Measurements from ENCODE around the gene ZKSCAN1.
A peak's percentile ranks its signal among the peaks of the same experiment; 100 is the strongest.
"Not testable (repeated sequence)": the region's sequence is repeated elsewhere in the genome, so short reads cannot be mapped to it uniquely, and the experiment has no call there.

ZKSCAN1 gene

GRCh38 chr7:99975782-99976521, 39.4 kb upstream of the ZKSCAN1 start, which contains the start of gene AZGP1:
Gene AZGP1, minus strand, starts transcription at chr7:99976031. Its CDS starts 11 bp downstream, at chr7:99976020.
- TF ChIP-seq CTCF (IDR thresholded peaks at IDR 0.05; ENCODE audit: poor library complexity, severe bottlenecking) = no peak
- ATAC-seq (ENCODE audit: low read depth) = peak; percentile 18; the same call in 2 of the 3 replicates
- Histone ChIP-seq H3K9me3 (ENCODE audit: severe bottlenecking) (no peaks in the 10 kb centered on the region), H3K4me1 (ENCODE audit: insufficient read depth, poor library complexity, severe bottlenecking) (no peaks in the 10 kb centered on the region), H3K4me3 (ENCODE audit: severe bottlenecking) (no peak within 1 kb of the TSS), H3K27ac (ENCODE audit: poor library complexity, severe bottlenecking) (no peak within 1 kb of the TSS), H3K27me3 (ENCODE audit: insufficient read depth, poor library complexity, severe bottlenecking) (no peaks in the 10 kb centered on the region), H3K36me3 (ENCODE audit: low read depth) (no peaks in the 10 kb centered on the region)
- no peak for DNase-seq (ENCODE audit: low spot score)

GRCh38 chr7:99976626-99977025, 38.8 kb upstream of the ZKSCAN1 start:
- ATAC-seq (ENCODE audit: low read depth) = no peak
- no peak for TF ChIP-seq CTCF (IDR thresholded peaks at IDR 0.05; ENCODE audit: poor library complexity, severe bottlenecking)
- Histone ChIP-seq H3K27ac (ENCODE audit: poor library complexity, severe bottlenecking) (no peak overlapping the region), H3K4me1 (ENCODE audit: insufficient read depth, poor library complexity, severe bottlenecking) (no peaks in the 10 kb centered on the region), H3K4me3 (ENCODE audit: severe bottlenecking) (no peak overlapping the region), H3K36me3 (ENCODE audit: low read depth) (no peaks in the 10 kb centered on the region), H3K27me3 (ENCODE audit: insufficient read depth, poor library complexity, severe bottlenecking) (no peaks in the 10 kb centered on the region), H3K9me3 (ENCODE audit: severe bottlenecking) (no peaks in the 10 kb centered on the region)
- no peak for DNase-seq (ENCODE audit: low spot score)

- ATAC-seq (ENCODE audit: low read depth) = peak; percentile 73
- not testable (repeated sequence) for H3K27me3 ChIP-seq (ENCODE audit: insufficient read depth, poor library complexity, severe bottlenecking); DNase-seq (ENCODE audit: low spot score); H3K9me3 ChIP-seq (ENCODE audit: severe bottlenecking); H3K36me3 ChIP-seq (ENCODE audit: low read depth); H3K27ac ChIP-seq (ENCODE audit: poor library complexity, severe bottlenecking); H3K4me1 ChIP-seq (ENCODE audit: insufficient read depth, poor library complexity, severe bottlenecking); H3K4me3 ChIP-seq (ENCODE audit: severe bottlenecking)
- TF ChIP-seq CTCF (IDR thresholded peaks at IDR 0.05; ENCODE audit: poor library complexity, severe bottlenecking) = peak; percentile 83
These were observed 35.6 kb upstream of the ZKSCAN1 start for GRCh38 chr7:99979814-99980225.

- not testable (repeated sequence) for DNase-seq (ENCODE audit: low spot score); H3K9me3 ChIP-seq (ENCODE audit: severe bottlenecking); H3K36me3 ChIP-seq (ENCODE audit: low read depth); H3K4me1 ChIP-seq (ENCODE audit: insufficient read depth, poor library complexity, severe bottlenecking); H3K27me3 ChIP-seq (ENCODE audit: insufficient read depth, poor library complexity, severe bottlenecking); H3K4me3 ChIP-seq (ENCODE audit: severe bottlenecking); H3K27ac ChIP-seq (ENCODE audit: poor library complexity, severe bottlenecking)
- 0 out of 3 replicates have a peak, but pooled peaks have one; percentile 34 for ATAC-seq (ENCODE audit: low read depth)
These were observed 34.9 kb upstream of the ZKSCAN1 start for GRCh38 chr7:99980448-99980872.

- H3K4me1 ChIP-seq (ENCODE audit: insufficient read depth, poor library complexity, severe bottlenecking); H3K36me3 ChIP-seq (ENCODE audit: low read depth); DNase-seq (ENCODE audit: low spot score); H3K27ac ChIP-seq (ENCODE audit: poor library complexity, severe bottlenecking); H3K9me3 ChIP-seq (ENCODE audit: severe bottlenecking); H3K4me3 ChIP-seq (ENCODE audit: severe bottlenecking); ATAC-seq (ENCODE audit: low read depth); H3K27me3 ChIP-seq (ENCODE audit: insufficient read depth, poor library complexity, severe bottlenecking): not testable (repeated sequence)
These were observed 34.3 kb upstream of the ZKSCAN1 start for GRCh38 chr7:99981066-99981465.

GRCh38 chr7:99984593-99984992, 30.8 kb upstream of the ZKSCAN1 start:
- Histone ChIP-seq H3K27ac (ENCODE audit: poor library complexity, severe bottlenecking) (no peak overlapping the region), H3K36me3 (ENCODE audit: low read depth) (no peaks in the 10 kb centered on the region), H3K27me3 (ENCODE audit: insufficient read depth, poor library complexity, severe bottlenecking) (no peaks in the 10 kb centered on the region), H3K4me3 (ENCODE audit: severe bottlenecking) (no peak overlapping the region), H3K4me1 (ENCODE audit: insufficient read depth, poor library complexity, severe bottlenecking) (no peaks in the 10 kb centered on the region), H3K9me3 (ENCODE audit: severe bottlenecking) (no peaks in the 10 kb centered on the region)
- DNase-seq (ENCODE audit: low spot score) (no peak), ATAC-seq (ENCODE audit: low read depth) (no peak)
- TF ChIP-seq CTCF (IDR thresholded peaks at IDR 0.05; ENCODE audit: poor library complexity, severe bottlenecking) = no peak

GRCh38 chr7:99987306-99987705, 28.1 kb upstream of the ZKSCAN1 start:
- H3K27me3 ChIP-seq (ENCODE audit: insufficient read depth, poor library complexity, severe bottlenecking); H3K4me3 ChIP-seq (ENCODE audit: severe bottlenecking); H3K36me3 ChIP-seq (ENCODE audit: low read depth); H3K9me3 ChIP-seq (ENCODE audit: severe bottlenecking); DNase-seq (ENCODE audit: low spot score); H3K27ac ChIP-seq (ENCODE audit: poor library complexity, severe bottlenecking); ATAC-seq (ENCODE audit: low read depth); H3K4me1 ChIP-seq (ENCODE audit: insufficient read depth, poor library complexity, severe bottlenecking): not testable (repeated sequence)

Data from RWPE2 (cell line).